GM12891 (cell line): ENCODE results near the gene NEDD1.

Experiments used
- POLR2AphosphoS5 ChIP-seq: IDR thresholded peaks from 2 replicates; pipeline ENCODE4 v1.6.1; 2011; ENCODE audit warnings: low read depth, low read length, control low read depth
- TAF1 ChIP-seq: IDR thresholded peaks from 2 replicates; pipeline ENCODE4 v1.6.1; 2011; ENCODE audit warnings: low read depth, low read length, control low read depth

GRCh38 chr12:96880220-96880619, 26.8 kb upstream of the NEDD1 start:
- TF ChIP-seq TAF1: no peak
- TF ChIP-seq POLR2AphosphoS5: no peak
